ENCODE data around the gene CFAP45. TPM values are rescaled to one million over a fixed set of nuclear protein-coding genes. Genes with fewer than 3 reads are reported as not detected.

Gene CFAP45
- total RNA-seq, 4 donors from 2014 or later, result 0.17 to 0.32 TPM; not detected in 2

- H3K27ac ChIP-seq (replicated peaks in 1 of 4), result peak overlapping the region in 1 of 4 donors; percentile 29
- no peaks in the 10 kb centered on the region for H3K27me3 ChIP-seq
- peaks cover 11 to 20% (median 15%) of the 10 kb centered on the region in 4 donors for H3K4me1 ChIP-seq
- no peak overlapping the region for H3K4me3 ChIP-seq
- H3K36me3 ChIP-seq, result no peaks in the 10 kb centered on the region
- WGBS, result 65% methylated on average over 3 of the region's 3 CpGs
- DNase-seq (ENCODE audit: extremely low spot score), result no peak
- intact Hi-C loops (cut with DNase I), result no loop called here
- TF ChIP-seq EP300 (IDR thresholded peaks at IDR 0.05), result no peak
- TF ChIP-seq CTCF (IDR thresholded peaks at IDR 0.05), result no peak
- no peak for TF ChIP-seq POLR2A (IDR thresholded peaks at IDR 0.05; ENCODE audit: low read depth)
- TF ChIP-seq POLR2AphosphoS5 (IDR thresholded peaks at IDR 0.05), result no peak
- no peaks in the 10 kb centered on the region for H3K9me3 ChIP-seq
These were observed 3.4 kb downstream of the CFAP45 start for GRCh38 chr1:159896546-159896930.

- 74% methylated on average over 6 of the region's 6 CpGs for WGBS
- Histone ChIP-seq H3K4me3 (no peak overlapping the region), H3K27ac (replicated peaks in 1 of 4) (peak overlapping the region in 1 of 4 donors; percentile 29), H3K4me1 (peaks cover 13 to 25% (median 16%) of the 10 kb centered on the region in 4 donors), H3K36me3 (no peaks in the 10 kb centered on the region), H3K9me3 (no peaks in the 10 kb centered on the region), H3K27me3 (no peaks in the 10 kb centered on the region)
- intact Hi-C loops (cut with DNase I), result no loop called here
- TF ChIP-seq EP300 (IDR thresholded peaks at IDR 0.05) (no peak), CTCF (IDR thresholded peaks at IDR 0.05) (no peak), POLR2AphosphoS5 (IDR thresholded peaks at IDR 0.05) (peak in 1 of 2 donors; percentile 40), POLR2A (IDR thresholded peaks at IDR 0.05; ENCODE audit: low read depth) (no peak)
- no peak for DNase-seq (ENCODE audit: extremely low spot score)
These were observed 4.0 kb downstream of the CFAP45 start for GRCh38 chr1:159895836-159896545.

- H3K27me3 ChIP-seq, result no peaks in the 10 kb centered on the region
- DNase-seq (ENCODE audit: extremely low spot score), result no peak
- no peaks in the 10 kb centered on the region for H3K9me3 ChIP-seq
- H3K4me3 ChIP-seq, result no peak overlapping the region
- 63% methylated on average over 3 of the region's 3 CpGs for WGBS
- no peak overlapping the region for H3K27ac ChIP-seq (replicated peaks in 1 of 4)
- TF ChIP-seq CTCF (IDR thresholded peaks at IDR 0.05) (no peak), EP300 (IDR thresholded peaks at IDR 0.05) (no peak), POLR2A (IDR thresholded peaks at IDR 0.05; ENCODE audit: low read depth) (no peak), POLR2AphosphoS5 (IDR thresholded peaks at IDR 0.05) (no peak)
- intact Hi-C loops (cut with DNase I), result no loop called here
- no peaks in the 10 kb centered on the region for H3K36me3 ChIP-seq
- H3K4me1 ChIP-seq, result peaks cover 13 to 26% (median 16%) of the 10 kb centered on the region in 4 donors
These were observed 4.7 kb downstream of the CFAP45 start for GRCh38 chr1:159895286-159895685.

GRCh38 chr1:159892944-159893343 is 7.0 kb downstream of the CFAP45 start:
- DNase-seq (ENCODE audit: extremely low spot score), result no peak
- Histone ChIP-seq H3K27ac (replicated peaks in 1 of 4) (no peak overlapping the region), H3K36me3 (no peaks in the 10 kb centered on the region), H3K4me1 (peaks cover 15 to 31% (median 18%) of the 10 kb centered on the region in 4 donors), H3K27me3 (no peaks in the 10 kb centered on the region), H3K9me3 (no peaks in the 10 kb centered on the region), H3K4me3 (no peak overlapping the region)
- WGBS, result 83% methylated on average over 5 of the region's 5 CpGs
- TF ChIP-seq POLR2AphosphoS5 (IDR thresholded peaks at IDR 0.05) (no peak), EP300 (IDR thresholded peaks at IDR 0.05) (no peak), CTCF (IDR thresholded peaks at IDR 0.05) (no peak)
- intact Hi-C loops (cut with DNase I), result loop anchor here (5.0 kb wide), 1 partner anchor 111 kb away; the partner anchor contains the start of gene DUSP23
